Activated B cell treated with CpG ODN at 0.5 μM for 24 hours (primary cell): ENCODE measurements around the gene PDE1C. TPM values are rescaled to one million over a fixed set of nuclear protein-coding genes. Genes with fewer than 3 reads are reported as not detected.
"Not testable (repeated sequence)": the region's sequence is repeated elsewhere in the genome, so short reads cannot be mapped to it uniquely, and the experiment has no call there.

Source experiments
- ATAC-seq: fragments of 200-7000 bp; cut with Tn5 transposase; one replicate; pipeline ENCODE4 v1.10.0; 2021; ENCODE audit warnings: low read depth, mild to moderate bottlenecking, moderate library complexity
- CTCF ChIA-PET: fragments of 350-600 bp; sonication (Branson Sonifier 250); formaldehyde crosslinking; loops from one replicate; lab custom pipeline; 2021; ENCODE audit warnings: antibody characterized with exemption; lab: Charles Lee
- POLR2A ChIA-PET: fragments of 350-600 bp; sonication (Branson Sonifier 250); formaldehyde crosslinking; loops from one replicate; lab custom pipeline; 2021; ENCODE audit warnings: antibody characterized with exemption; lab: Charles Lee
- DNase-seq: peaks from one replicate; pipeline ENCODE4 v3.0.0; 2022
- H3K27ac Mint-ChIP-seq: one replicate; pipeline ENCODE4 v1.8.0; 2020; ENCODE audit warnings: mixed read lengths
- H3K27me3 Mint-ChIP-seq: one replicate; pipeline ENCODE4 v1.8.0; 2021; ENCODE audit warnings: mixed read lengths
- H3K36me3 Mint-ChIP-seq: one replicate; pipeline ENCODE4 v1.8.0; 2021; ENCODE audit warnings: low read depth, mixed read lengths
- H3K4me1 Mint-ChIP-seq: one replicate; pipeline ENCODE4 v1.8.0; 2021; ENCODE audit warnings: mixed read lengths
- H3K4me3 Mint-ChIP-seq: one replicate; pipeline ENCODE4 v1.8.0; 2020; ENCODE audit warnings: mild to moderate bottlenecking, mixed read lengths
- H3K9me3 Mint-ChIP-seq: one replicate; pipeline ENCODE4 v1.8.0; 2020; ENCODE audit warnings: mixed read lengths
- intact Hi-C: fragments of 100-400 bp; cut with micrococcal nuclease; formaldehyde crosslinking; loops from one replicate; pipeline ENCODE4 v1.15.1; 2024
- total RNA-seq: library from RNA; stranded (reverse); gene quantifications from 2 replicates; pipeline ENCODE4 v1.2.3, GENCODE V29; 2022
- TF ChIP-seq, protein P1 (sequence below): fragments of 200-600 bp; IDR thresholded peaks from one replicate; pipeline ENCODE4 v1.8.0; 2022; ENCODE audit warnings: antibody characterized with exemption, mild to moderate bottlenecking

The PDE1C gene
- total RNA-seq, 1 donor from 2014 or later, result not detected

DNA sequence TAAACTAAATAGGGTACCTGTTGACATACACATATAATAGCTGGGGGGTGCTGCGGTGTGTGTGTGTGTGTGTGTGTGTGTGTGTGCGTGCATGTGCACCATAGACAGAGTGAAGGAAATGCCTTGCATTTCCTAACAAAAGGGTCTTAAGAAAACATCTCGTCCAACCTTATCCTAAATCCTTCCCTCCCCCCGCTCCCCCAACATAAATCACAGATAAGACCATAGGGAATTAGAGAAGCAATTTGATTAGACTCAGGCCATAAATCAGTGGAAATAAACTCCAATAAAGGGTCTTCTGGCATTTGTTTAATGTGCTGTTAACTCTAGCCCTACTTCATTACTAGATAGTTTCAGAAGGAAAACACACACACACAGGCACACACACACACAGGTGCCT is 234.7 kb downstream of the PDE1C start:
- TF ChIP-seq, protein P1, sequence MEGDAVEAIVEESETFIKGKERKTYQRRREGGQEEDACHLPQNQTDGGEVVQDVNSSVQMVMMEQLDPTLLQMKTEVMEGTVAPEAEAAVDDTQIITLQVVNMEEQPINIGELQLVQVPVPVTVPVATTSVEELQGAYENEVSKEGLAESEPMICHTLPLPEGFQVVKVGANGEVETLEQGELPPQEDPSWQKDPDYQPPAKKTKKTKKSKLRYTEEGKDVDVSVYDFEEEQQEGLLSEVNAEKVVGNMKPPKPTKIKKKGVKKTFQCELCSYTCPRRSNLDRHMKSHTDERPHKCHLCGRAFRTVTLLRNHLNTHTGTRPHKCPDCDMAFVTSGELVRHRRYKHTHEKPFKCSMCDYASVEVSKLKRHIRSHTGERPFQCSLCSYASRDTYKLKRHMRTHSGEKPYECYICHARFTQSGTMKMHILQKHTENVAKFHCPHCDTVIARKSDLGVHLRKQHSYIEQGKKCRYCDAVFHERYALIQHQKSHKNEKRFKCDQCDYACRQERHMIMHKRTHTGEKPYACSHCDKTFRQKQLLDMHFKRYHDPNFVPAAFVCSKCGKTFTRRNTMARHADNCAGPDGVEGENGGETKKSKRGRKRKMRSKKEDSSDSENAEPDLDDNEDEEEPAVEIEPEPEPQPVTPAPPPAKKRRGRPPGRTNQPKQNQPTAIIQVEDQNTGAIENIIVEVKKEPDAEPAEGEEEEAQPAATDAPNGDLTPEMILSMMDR, result no peak
- ATAC-seq, result no peak
- no peaks in the 10 kb centered on the region for H3K4me1 Mint-ChIP-seq

DNA sequence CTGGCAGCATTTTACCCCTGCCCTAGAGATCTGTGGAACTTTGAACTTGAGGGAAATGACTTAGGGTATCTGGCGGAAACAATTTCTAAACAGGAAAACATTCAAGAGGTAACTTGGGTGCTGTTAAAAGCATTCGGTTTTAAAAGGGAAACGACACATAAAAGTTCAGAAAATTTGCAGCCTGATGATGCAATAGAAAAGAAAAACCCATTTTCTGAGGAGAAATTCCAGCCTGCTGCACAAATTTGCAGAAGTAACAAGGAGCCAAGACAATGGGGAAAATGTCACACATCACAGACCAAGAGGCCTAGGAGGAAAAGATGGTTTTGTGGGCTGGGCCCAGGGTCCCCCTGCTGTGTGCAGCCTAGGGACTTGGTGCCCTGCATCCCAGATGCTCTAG is 236.6 kb downstream of the PDE1C start:
- H3K4me3 Mint-ChIP-seq, H3K4me1 Mint-ChIP-seq, CTCF ChIA-PET, POLR2A ChIA-PET, H3K36me3 Mint-ChIP-seq, intact Hi-C loops, H3K27ac Mint-ChIP-seq, ATAC-seq, DNase-seq, H3K27me3 Mint-ChIP-seq, H3K9me3 Mint-ChIP-seq: not testable (repeated sequence)

More for the DNA sequence above, 234.7 kb downstream of the PDE1C start:
- no peak overlapping the region for H3K4me3 Mint-ChIP-seq
- H3K27me3 Mint-ChIP-seq, result no peaks in the 10 kb centered on the region
- CTCF ChIA-PET, result no interaction called here
- POLR2A ChIA-PET, result no interaction called here
- H3K27ac Mint-ChIP-seq, result no peak overlapping the region
- DNase-seq, result no peak
- H3K36me3 Mint-ChIP-seq, result no peaks in the 10 kb centered on the region
- H3K9me3 Mint-ChIP-seq, result peaks cover 3% of the 10 kb centered on the region
- intact Hi-C loops, result no loop called here

DNA sequence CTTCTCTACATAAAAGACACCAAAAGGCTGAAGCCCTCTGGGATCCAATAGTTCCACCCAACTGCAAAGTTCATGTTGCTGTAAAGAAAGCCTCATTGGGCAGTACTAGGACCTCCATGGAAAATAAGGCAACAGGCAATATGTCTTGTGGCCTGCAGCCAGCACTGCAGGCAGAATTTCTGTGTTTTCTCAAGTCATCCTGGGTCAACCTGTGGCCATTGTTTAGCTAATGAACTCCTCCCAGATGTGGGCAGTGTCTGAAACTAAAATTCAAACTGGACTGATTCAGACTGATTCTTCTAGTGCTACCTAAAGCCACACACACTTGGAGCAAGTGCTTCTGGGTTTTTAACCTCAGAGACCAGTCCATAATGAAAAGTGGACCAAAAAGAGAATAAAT is 241.7 kb downstream of the PDE1C start:
- Mint-ChIP-seq H3K27ac (no peak overlapping the region), H3K4me1 (no peaks in the 10 kb centered on the region), H3K36me3 (no peaks in the 10 kb centered on the region), H3K27me3 (no peaks in the 10 kb centered on the region), H3K4me3 (no peak overlapping the region), H3K9me3 (peaks cover 4% of the 10 kb centered on the region)
- DNase-seq (no peak), ATAC-seq (no peak)
- ChIA-PET CTCF (no interaction called here), POLR2A (no interaction called here)
- TF ChIP-seq, protein P1, result no peak
- intact Hi-C loops, result no loop called here

DNA sequence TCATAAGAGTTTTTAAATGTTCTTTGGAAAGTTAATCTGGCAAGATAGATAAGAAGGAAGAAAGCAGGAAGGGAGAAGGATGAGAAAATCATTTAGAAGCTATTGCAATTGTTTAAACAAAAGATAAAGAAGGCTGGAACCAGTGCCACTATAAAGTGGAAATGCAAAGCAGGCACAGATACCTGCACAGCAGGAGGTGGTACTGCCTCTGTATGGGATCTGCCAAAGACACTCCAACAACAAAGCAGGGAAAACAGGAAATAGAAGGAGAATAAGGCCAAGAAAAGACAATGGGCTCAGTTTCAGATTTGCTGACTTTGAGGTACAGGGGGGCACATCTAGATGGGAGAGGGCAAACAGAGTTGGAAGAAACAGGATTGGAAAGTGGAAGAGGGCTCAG is 244.6 kb downstream of the PDE1C start:
- TF ChIP-seq, protein P1, result no peak
- no peak for ATAC-seq
- no peaks in the 10 kb centered on the region for H3K27me3 Mint-ChIP-seq
- no peak overlapping the region for H3K27ac Mint-ChIP-seq
- H3K36me3 Mint-ChIP-seq, result no peaks in the 10 kb centered on the region
- ChIA-PET POLR2A (no interaction called here), CTCF (no interaction called here)
- H3K4me1 Mint-ChIP-seq, result no peaks in the 10 kb centered on the region
- H3K9me3 Mint-ChIP-seq, result peaks cover 1% of the 10 kb centered on the region
- H3K4me3 Mint-ChIP-seq, result no peak overlapping the region
- DNase-seq, result no peak
- intact Hi-C loops, result no loop called here

DNA sequence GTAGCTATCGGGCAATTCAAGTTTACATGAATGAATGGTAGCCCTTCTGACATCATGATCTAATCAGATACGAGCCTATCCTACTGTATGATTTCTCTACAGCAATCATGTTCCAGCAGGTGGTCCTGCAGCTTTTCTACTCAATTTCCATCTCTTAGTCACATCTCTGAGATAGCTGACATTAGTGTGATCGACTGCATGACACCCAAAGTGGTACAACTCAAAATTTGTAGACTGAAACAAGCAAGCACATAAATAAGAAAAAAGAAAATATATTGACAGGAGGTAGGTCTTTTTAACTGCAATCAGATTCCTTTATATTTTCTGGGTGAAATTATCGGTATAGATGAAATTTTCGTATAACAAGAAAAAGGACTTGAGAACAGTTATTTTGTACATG is 251.2 kb downstream of the PDE1C start:
- intact Hi-C loops, result no loop called here
- POLR2A ChIA-PET, result no interaction called here
- ATAC-seq (no peak), DNase-seq (no peak)
- Mint-ChIP-seq H3K27me3 (no peaks in the 10 kb centered on the region), H3K4me1 (no peaks in the 10 kb centered on the region), H3K36me3 (no peaks in the 10 kb centered on the region), H3K27ac (no peak overlapping the region), H3K4me3 (no peak overlapping the region), H3K9me3 (no peaks in the 10 kb centered on the region)
- CTCF ChIA-PET, result no interaction called here
- TF ChIP-seq, protein P1, result no peak

DNA sequence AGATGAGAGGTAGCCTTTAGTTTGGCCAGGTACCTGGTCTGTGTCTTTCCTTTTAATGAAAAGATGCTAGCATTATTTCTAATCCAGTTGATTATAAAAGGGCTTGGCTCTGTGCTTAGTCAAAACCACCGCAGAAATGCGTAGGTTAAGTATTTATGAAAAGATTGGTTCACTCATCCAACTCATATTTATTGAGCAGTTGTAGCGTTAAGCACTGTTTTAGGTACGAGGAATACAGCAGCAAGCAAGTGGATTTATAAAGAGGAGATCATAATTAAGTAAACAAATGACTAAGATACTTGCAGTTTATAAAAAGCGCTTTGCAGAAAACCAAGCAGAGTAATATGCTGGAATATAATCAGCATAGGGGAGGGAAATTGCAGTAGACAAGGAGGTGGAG is 253.4 kb downstream of the PDE1C start:
- Mint-ChIP-seq H3K4me3 (no peak overlapping the region), H3K36me3 (no peaks in the 10 kb centered on the region), H3K27me3 (no peaks in the 10 kb centered on the region), H3K4me1 (peaks cover under 1% of the 10 kb centered on the region), H3K27ac (no peak overlapping the region), H3K9me3 (no peaks in the 10 kb centered on the region)
- ATAC-seq (no peak), DNase-seq (no peak)
- ChIA-PET CTCF (no interaction called here), POLR2A (no interaction called here)
- TF ChIP-seq, protein P1, result no peak
- intact Hi-C loops, result no loop called here
